OCI-LY1 (cell line): ENCODE data around the gene XKR7.

Experiments used
- H2AFZ ChIP-seq: fragments of 200-600 bp; sonication (generic), shearing (Covaris generic); 2 replicates; pipeline ENCODE4 v1.6.0; 2014; ENCODE audit warnings: antibody characterized with exemption, mild to moderate bottlenecking, low read length
- H3F3A ChIP-seq: fragments of 200-600 bp; sonication (generic), shearing (Covaris generic); 2 replicates; pipeline ENCODE4 v1.6.0; 2014; ENCODE audit warnings: mild to moderate bottlenecking, antibody characterized with exemption, low read length, moderate library complexity; ENCODE audit not compliant: insufficient read depth
- H3K27ac ChIP-seq: fragments of 200-600 bp; sonication (generic); 2 replicates; pipeline ENCODE4 v1.5.1; 2014; ENCODE audit warnings: low read length, mixed run types, mild to moderate bottlenecking, low read depth; ENCODE audit not compliant: poor library complexity, severe bottlenecking
- H3K27me3 ChIP-seq: fragments of 200-600 bp; sonication (generic); 2 replicates; pipeline ENCODE4 v1.6.0; 2014; ENCODE audit warnings: antibody characterized with exemption, mild to moderate bottlenecking, low read length, moderate library complexity; ENCODE audit not compliant: insufficient read depth
- H3K36me3 ChIP-seq: fragments of 200-600 bp; sonication (generic); 2 replicates; pipeline ENCODE4 v1.6.1; 2014; ENCODE audit warnings: mild to moderate bottlenecking, antibody characterized with exemption, low read length, moderate library complexity, mixed read lengths; ENCODE audit not compliant: insufficient read depth
- H3K4me1 ChIP-seq: fragments of 200-600 bp; sonication (generic); 2 replicates; pipeline ENCODE4 v1.5.1; 2014; ENCODE audit warnings: mild to moderate bottlenecking, low read length, moderate library complexity; ENCODE audit not compliant: insufficient read depth, severe bottlenecking
- H3K4me2 ChIP-seq: fragments of 200-600 bp; sonication (generic), shearing (Covaris generic); 2 replicates; pipeline ENCODE4 v1.6.1; 2014; ENCODE audit warnings: low read length
- H3K4me3 ChIP-seq: fragments of 200-600 bp; sonication (generic); 2 replicates; pipeline ENCODE4 v1.5.1; 2014; ENCODE audit warnings: low read length, low read depth, mild to moderate bottlenecking, mixed read lengths; ENCODE audit not compliant: poor library complexity, severe bottlenecking
- H3K79me2 ChIP-seq: fragments of 200-600 bp; shearing (Covaris generic); 2 replicates; pipeline ENCODE4 v1.6.1; 2016; ENCODE audit warnings: mixed run types, low read length, mixed read lengths; ENCODE audit not compliant: insufficient read depth
- H3K9ac ChIP-seq: fragments of 200-600 bp; sonication (generic), shearing (Covaris generic); 2 replicates; pipeline ENCODE4 v1.6.1; 2014; ENCODE audit warnings: mild to moderate bottlenecking, low read length, mixed read lengths
- H3K9me2 ChIP-seq: fragments of 200-600 bp; sonication (generic), shearing (Covaris generic); 2 replicates; pipeline ENCODE4 v1.6.1; 2014; ENCODE audit warnings: low read depth, mild to moderate bottlenecking, low read length, mixed read lengths
- H3K9me3 ChIP-seq: fragments of 200-600 bp; shearing (Covaris generic); 2 replicates; pipeline ENCODE4 v1.6.1; 2014; ENCODE audit warnings: low read length, mixed read lengths
- H4K20me1 ChIP-seq: fragments of 200-600 bp; sonication (generic), shearing (Covaris generic); 2 replicates; pipeline ENCODE4 v1.6.0; 2016; ENCODE audit warnings: mild to moderate bottlenecking, low read length; ENCODE audit not compliant: insufficient read depth
- CTCF ChIP-seq: fragments of 200-600 bp; sonication (generic), shearing (Covaris generic); IDR thresholded peaks from 2 replicates; pipeline ENCODE4 v1.5.1; 2017; ENCODE audit warnings: mild to moderate bottlenecking, antibody characterized with exemption, low read length, moderate library complexity, mixed read lengths
- EZH2 ChIP-seq: fragments of 200-600 bp; sonication (generic), shearing (Covaris generic); IDR thresholded peaks from 2 replicates; pipeline ENCODE4 v1.8.0; 2017; ENCODE audit warnings: borderline replicate concordance, mixed run types, mild to moderate bottlenecking, antibody characterized with exemption, low read length, moderate library complexity, mixed read lengths

Gene XKR7

GRCh38 chr20:31966991-31967655, 828 bp upstream of the XKR7 start:
- Histone ChIP-seq H3K36me3 (no peaks in the 10 kb centered on the region), H3K9me2 (no peaks in the 10 kb centered on the region), H4K20me1 (no peaks in the 10 kb centered on the region), H3K27ac (no peak overlapping the region), H3K9ac (no peak overlapping the region), H3K4me3 (no peak overlapping the region), H3K27me3 (no peaks in the 10 kb centered on the region), H3F3A (no peaks in the 10 kb centered on the region), H3K4me2 (no peak overlapping the region), H3K4me1 (no peaks in the 10 kb centered on the region), H3K79me2 (no peaks in the 10 kb centered on the region), H3K9me3 (no peaks in the 10 kb centered on the region), H2AFZ (no peak overlapping the region)
- TF ChIP-seq CTCF (no peak), EZH2 (no peak)

- Histone ChIP-seq H3K36me3 (no peaks in the 10 kb centered on the region), H3K4me2 (peak overlapping the region; percentile 41; the same call in 1 of the 2 replicates), H3F3A (no peaks in the 10 kb centered on the region), H3K79me2 (no peaks in the 10 kb centered on the region), H3K9me2 (no peaks in the 10 kb centered on the region), H4K20me1 (no peaks in the 10 kb centered on the region), H3K4me1 (no peaks in the 10 kb centered on the region), H3K9me3 (no peaks in the 10 kb centered on the region), H2AFZ (no peak overlapping the region), H3K27ac (no peak overlapping the region), H3K4me3 (peak overlapping the region; percentile 25), H3K27me3 (0 out of 2 replicates have a peak, but pooled peaks cover 1% of the 10 kb centered on the region), H3K9ac (no peak overlapping the region)
- no peak for TF ChIP-seq CTCF
- TF ChIP-seq EZH2 = no peak
These were observed 558 bp downstream of the XKR7 start for GRCh38 chr20:31968291-31969126.

- Histone ChIP-seq H3F3A (no peaks in the 10 kb centered on the region), H3K79me2 (no peaks in the 10 kb centered on the region), H3K4me2 (no peak overlapping the region), H4K20me1 (no peaks in the 10 kb centered on the region), H3K4me3 (no peak overlapping the region), H2AFZ (no peak overlapping the region), H3K4me1 (no peaks in the 10 kb centered on the region), H3K27me3 (0 out of 2 replicates have a peak, but pooled peaks cover 3% of the 10 kb centered on the region), H3K9me3 (no peaks in the 10 kb centered on the region), H3K9me2 (no peaks in the 10 kb centered on the region), H3K27ac (no peak overlapping the region), H3K36me3 (no peaks in the 10 kb centered on the region), H3K9ac (no peak overlapping the region)
- TF ChIP-seq EZH2 = no peak
- TF ChIP-seq CTCF = no peak
These were observed 2.0 kb downstream of the XKR7 start for GRCh38 chr20:31969991-31970390.
